Thyroid gland (tissue), 4 donors: ENCODE measurements around the gene STK32B.

ENCODE experiments used
- POLR2A ChIP-seq, 2 donors: fragments of 450-650 bp; IDR thresholded peaks; one replicate each; pipeline ENCODE4 v1.6.1; 2017; ENCODE audit warnings: antibody characterized with exemption in 2 of 2, mild to moderate bottlenecking in 2 of 2, moderate library complexity in 1 of 2
- TF ChIP-seq, protein P1 (sequence below), 6 experiments: fragments of 200-600 bp in 3 of 6; fragments of 450-650 bp in 3 of 6; sonication (generic) in 3 of 6; IDR thresholded peaks; one replicate each; pipeline ENCODE4 v1.5.1; 2016 to 2019; ENCODE audit warnings: antibody characterized with exemption in 6 of 6, mild to moderate bottlenecking in 2 of 6, inconsistent platforms in 1 of 6, moderate library complexity in 1 of 6

DNA sequence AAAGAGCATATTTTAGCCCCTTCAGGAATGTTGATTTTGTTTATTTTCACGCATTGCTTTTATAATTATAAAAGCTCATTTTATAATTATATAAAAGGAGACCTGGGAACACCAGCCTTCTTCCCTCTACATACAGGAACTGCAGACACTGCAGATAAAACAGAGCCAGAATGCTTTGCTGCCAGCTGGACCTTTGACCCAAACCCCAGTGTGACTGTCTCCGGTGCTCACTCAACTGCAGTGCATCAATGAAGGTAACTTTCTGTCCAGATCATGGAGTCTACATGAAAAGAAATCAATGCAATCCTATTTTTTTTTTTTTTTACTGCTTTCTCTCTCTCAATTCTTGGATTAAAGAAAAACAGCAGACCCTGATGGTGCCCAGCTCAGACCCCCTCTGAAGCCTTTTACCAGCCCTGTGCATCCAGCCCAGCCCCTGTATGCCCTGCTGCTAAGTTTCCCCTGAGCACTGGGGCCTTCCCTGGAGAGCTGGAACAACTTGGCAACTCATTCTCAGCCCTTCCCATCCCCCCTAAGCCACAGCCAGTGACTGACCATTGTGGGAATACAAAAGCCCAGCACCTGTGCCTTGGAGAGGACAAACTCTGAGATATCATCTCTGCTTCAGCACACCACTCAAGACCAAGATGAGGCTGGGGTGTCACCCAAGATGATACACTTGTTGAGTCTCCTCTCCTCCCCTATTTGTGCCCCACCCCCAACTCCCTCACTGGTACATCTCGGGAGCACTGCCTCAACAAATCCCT is 475.0 kb downstream of the STK32B start:
- TF ChIP-seq, protein P1, sequence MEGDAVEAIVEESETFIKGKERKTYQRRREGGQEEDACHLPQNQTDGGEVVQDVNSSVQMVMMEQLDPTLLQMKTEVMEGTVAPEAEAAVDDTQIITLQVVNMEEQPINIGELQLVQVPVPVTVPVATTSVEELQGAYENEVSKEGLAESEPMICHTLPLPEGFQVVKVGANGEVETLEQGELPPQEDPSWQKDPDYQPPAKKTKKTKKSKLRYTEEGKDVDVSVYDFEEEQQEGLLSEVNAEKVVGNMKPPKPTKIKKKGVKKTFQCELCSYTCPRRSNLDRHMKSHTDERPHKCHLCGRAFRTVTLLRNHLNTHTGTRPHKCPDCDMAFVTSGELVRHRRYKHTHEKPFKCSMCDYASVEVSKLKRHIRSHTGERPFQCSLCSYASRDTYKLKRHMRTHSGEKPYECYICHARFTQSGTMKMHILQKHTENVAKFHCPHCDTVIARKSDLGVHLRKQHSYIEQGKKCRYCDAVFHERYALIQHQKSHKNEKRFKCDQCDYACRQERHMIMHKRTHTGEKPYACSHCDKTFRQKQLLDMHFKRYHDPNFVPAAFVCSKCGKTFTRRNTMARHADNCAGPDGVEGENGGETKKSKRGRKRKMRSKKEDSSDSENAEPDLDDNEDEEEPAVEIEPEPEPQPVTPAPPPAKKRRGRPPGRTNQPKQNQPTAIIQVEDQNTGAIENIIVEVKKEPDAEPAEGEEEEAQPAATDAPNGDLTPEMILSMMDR (IDR thresholded peaks at IDR 0.05) = no peak
- no peak for TF ChIP-seq POLR2A (IDR thresholded peaks at IDR 0.05)
